ENCODE results near the gene FGF9. TPM values are rescaled to one million over a fixed set of nuclear protein-coding genes. Genes with fewer than 3 reads are reported as not detected.

Gene FGF9
- total RNA-seq, 2 donors from 2014 or later, result 0.07 TPM; not detected in 1

DNA sequence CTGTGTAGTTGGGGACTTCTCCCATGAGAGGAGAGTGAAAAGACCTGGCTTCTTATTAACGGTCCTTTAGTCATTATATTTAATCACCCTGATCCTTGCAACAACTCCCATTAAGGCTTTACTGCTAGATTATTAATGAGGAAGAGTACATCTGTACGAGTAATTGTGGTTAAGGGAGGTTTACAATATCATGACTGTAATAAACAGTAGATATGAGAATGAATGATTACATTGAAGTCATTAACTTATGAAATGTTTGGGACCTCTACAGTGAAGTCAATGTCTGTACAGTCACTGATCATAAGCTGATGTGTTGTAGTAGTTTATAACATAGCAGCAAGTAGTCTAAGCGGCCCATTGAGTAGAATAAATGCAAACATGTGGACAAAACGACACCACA lies 24.7 kb downstream of the FGF9 start:
- H3K4me3 ChIP-seq (ENCODE audit: low read length), result no peak overlapping the region
- no peaks in the 10 kb centered on the region for H3K9me3 ChIP-seq (ENCODE audit: control insufficient read depth, low read length)
- Mint-ChIP-seq H3K27me3 (ENCODE audit: insufficient read depth) (no peaks in the 10 kb centered on the region), H3K36me3 (ENCODE audit: low read depth) (no peaks in the 10 kb centered on the region), H3K4me1 (peaks cover 10% of the 10 kb centered on the region), H3K9me3 (no peaks in the 10 kb centered on the region), H3K27ac (no peak overlapping the region), H3K4me3 (no peak overlapping the region)
- 88 to 89% methylated on average over 1 to 4 of the region's 4 CpGs for WGBS, 2 experiments (ENCODE audit: insufficient coverage in 1 of 2, insufficient read length in 1 of 2)
- DNase-seq, result no peak
- H3K27me3 ChIP-seq (ENCODE audit: control insufficient read depth, insufficient read depth, low read length, poor library complexity, severe bottlenecking), result no peaks in the 10 kb centered on the region
- no peaks in the 10 kb centered on the region for H3K36me3 ChIP-seq (ENCODE audit: control insufficient read depth, insufficient read depth, low read length)
- H3K9ac ChIP-seq (ENCODE audit: extremely low read depth, low read length, poor library complexity, severe bottlenecking), result no peak overlapping the region
- H3K27ac ChIP-seq (ENCODE audit: low read depth, low read length), result no peak overlapping the region
- TF ChIP-seq, protein P1, sequence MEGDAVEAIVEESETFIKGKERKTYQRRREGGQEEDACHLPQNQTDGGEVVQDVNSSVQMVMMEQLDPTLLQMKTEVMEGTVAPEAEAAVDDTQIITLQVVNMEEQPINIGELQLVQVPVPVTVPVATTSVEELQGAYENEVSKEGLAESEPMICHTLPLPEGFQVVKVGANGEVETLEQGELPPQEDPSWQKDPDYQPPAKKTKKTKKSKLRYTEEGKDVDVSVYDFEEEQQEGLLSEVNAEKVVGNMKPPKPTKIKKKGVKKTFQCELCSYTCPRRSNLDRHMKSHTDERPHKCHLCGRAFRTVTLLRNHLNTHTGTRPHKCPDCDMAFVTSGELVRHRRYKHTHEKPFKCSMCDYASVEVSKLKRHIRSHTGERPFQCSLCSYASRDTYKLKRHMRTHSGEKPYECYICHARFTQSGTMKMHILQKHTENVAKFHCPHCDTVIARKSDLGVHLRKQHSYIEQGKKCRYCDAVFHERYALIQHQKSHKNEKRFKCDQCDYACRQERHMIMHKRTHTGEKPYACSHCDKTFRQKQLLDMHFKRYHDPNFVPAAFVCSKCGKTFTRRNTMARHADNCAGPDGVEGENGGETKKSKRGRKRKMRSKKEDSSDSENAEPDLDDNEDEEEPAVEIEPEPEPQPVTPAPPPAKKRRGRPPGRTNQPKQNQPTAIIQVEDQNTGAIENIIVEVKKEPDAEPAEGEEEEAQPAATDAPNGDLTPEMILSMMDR (conservative IDR thresholded peaks at IDR 0.05), result no peak
- H3K4me1 ChIP-seq (ENCODE audit: control insufficient read depth, insufficient read depth, low read length), result no peaks in the 10 kb centered on the region

DNA sequence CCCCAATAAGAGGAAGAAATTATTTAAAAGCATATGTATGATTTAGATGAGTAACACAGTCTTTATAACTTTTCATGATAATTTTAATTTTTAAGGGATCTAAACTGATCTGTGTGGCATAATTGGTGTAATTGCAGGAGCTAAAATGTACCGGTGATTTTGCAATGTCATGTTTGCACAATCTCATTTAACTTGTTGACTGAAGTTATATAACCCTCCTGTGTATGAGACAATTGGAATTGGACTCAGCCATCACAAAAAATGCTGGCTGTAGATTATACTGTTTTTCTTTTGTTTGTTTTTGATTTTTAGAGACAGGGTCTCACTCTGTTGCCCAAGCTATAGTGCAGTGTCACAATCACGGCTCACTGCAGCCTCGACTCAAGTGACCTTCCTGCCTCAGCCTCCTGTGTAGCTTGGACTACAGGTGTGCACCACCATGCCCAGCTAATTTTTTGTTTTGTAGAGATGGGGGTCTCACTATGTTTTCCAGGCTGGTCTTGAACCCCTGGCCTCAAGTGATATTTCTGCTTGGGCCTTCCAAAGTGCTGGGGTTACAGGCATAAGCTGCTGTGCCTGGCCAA lies 26.1 kb downstream of the FGF9 start:
- Mint-ChIP-seq H3K4me1 (peaks cover 12% of the 10 kb centered on the region), H3K27me3 (ENCODE audit: insufficient read depth) (no peaks in the 10 kb centered on the region), H3K36me3 (ENCODE audit: low read depth) (no peaks in the 10 kb centered on the region), H3K9me3 (no peaks in the 10 kb centered on the region), H3K27ac (no peak overlapping the region), H3K4me3 (no peak overlapping the region)
- H3K27me3 ChIP-seq (ENCODE audit: control insufficient read depth, insufficient read depth, low read length, poor library complexity, severe bottlenecking), result no peaks in the 10 kb centered on the region
- H3K36me3 ChIP-seq (ENCODE audit: control insufficient read depth, insufficient read depth, low read length), result no peaks in the 10 kb centered on the region
- 86 to 94% methylated on average over 3 of the region's 3 CpGs for WGBS, 2 experiments (ENCODE audit: insufficient coverage in 1 of 2, insufficient read length in 1 of 2)
- H3K27ac ChIP-seq (ENCODE audit: low read depth, low read length), result no peak overlapping the region
- TF ChIP-seq, protein P1 (conservative IDR thresholded peaks at IDR 0.05), result no peak
- H3K4me3 ChIP-seq (ENCODE audit: low read length), result no peak overlapping the region
- no peak overlapping the region for H3K9ac ChIP-seq (ENCODE audit: extremely low read depth, low read length, poor library complexity, severe bottlenecking)
- H3K9me3 ChIP-seq (ENCODE audit: control insufficient read depth, low read length), result no peaks in the 10 kb centered on the region
- no peaks in the 10 kb centered on the region for H3K4me1 ChIP-seq (ENCODE audit: control insufficient read depth, insufficient read depth, low read length)
- DNase-seq, result no peak

DNA sequence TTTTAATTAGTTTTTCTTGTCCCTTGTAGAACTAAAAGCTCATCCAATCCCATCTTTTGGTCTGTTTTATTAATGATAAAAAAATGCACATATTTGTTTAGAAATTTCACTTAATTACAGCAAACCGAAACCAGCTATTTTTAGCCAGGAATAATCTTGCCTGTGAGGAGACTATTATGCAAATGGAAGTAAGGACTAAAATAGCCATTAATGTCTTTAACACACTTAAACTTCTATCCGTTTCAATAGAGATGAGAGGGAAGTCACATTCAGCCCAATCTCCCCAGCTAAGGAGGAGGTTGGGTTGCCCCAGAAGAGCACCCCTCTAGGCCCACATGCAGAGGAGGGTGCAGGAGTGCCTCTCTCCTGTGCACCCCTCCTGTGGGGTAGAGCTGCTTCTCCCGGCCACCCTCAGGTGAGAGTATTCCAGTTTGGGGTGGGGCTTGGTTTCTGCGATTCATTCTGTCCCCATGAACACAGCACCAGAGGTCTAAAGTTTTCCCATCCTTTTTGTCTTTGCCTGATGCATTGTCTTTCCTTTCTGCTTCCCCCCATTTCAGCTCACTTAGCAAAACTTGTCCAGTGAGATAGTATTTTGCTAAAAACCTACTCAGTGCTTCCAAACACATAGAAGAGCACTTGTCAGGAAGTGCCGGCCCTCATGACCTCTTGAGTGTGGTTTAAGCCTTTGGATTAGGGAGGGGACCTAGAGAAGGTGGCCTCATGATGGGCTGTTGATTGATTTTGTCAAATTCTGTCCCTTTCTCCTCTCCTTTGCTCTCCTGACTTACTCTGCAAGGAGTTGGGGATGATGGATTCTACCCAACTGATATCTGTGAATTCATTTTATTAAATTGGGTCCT lies 28.2 kb downstream of the FGF9 start:
- Mint-ChIP-seq H3K27ac (no peak overlapping the region), H3K4me3 (no peak overlapping the region), H3K4me1 (peaks cover 14% of the 10 kb centered on the region), H3K9me3 (no peaks in the 10 kb centered on the region), H3K36me3 (ENCODE audit: low read depth) (no peaks in the 10 kb centered on the region), H3K27me3 (ENCODE audit: insufficient read depth) (no peaks in the 10 kb centered on the region)
- no peak for DNase-seq
- Histone ChIP-seq H3K27me3 (ENCODE audit: control insufficient read depth, insufficient read depth, low read length, poor library complexity, severe bottlenecking) (no peaks in the 10 kb centered on the region), H3K4me3 (ENCODE audit: low read length) (no peak overlapping the region), H3K9ac (ENCODE audit: extremely low read depth, low read length, poor library complexity, severe bottlenecking) (no peak overlapping the region), H3K4me1 (ENCODE audit: control insufficient read depth, insufficient read depth, low read length) (no peaks in the 10 kb centered on the region), H3K9me3 (ENCODE audit: control insufficient read depth, low read length) (no peaks in the 10 kb centered on the region), H3K36me3 (ENCODE audit: control insufficient read depth, insufficient read depth, low read length) (no peaks in the 10 kb centered on the region), H3K27ac (ENCODE audit: low read depth, low read length) (no peak overlapping the region)
- WGBS, 2 experiments (ENCODE audit: insufficient coverage in 1 of 2, insufficient read length in 1 of 2), result 89% methylated on average over 3 of the region's 5 CpGs; no CpG with 5 or more reads in 1 of the 2 experiments
- TF ChIP-seq, protein P1 (conservative IDR thresholded peaks at IDR 0.05), result no peak
